H9 (cell line): Measurements from ENCODE around the gene MBL2. TPM values are rescaled to one million over a fixed set of nuclear protein-coding genes. Genes with fewer than 3 reads are reported as not detected.

Source experiments
- DNase-seq: peaks from one replicate; pipeline ENCODE4 v3.0.0-alpha.2; 2017
- H2AFZ ChIP-seq: one replicate; pipeline ENCODE4 v1.6.1; 2013; ENCODE audit warnings: mild to moderate bottlenecking, low read length, control low read depth, moderate library complexity
- H2AK5ac ChIP-seq: 2 replicates; pipeline ENCODE4 v1.6.1; 2013; ENCODE audit warnings: low read length, control low read depth, mixed read lengths; ENCODE audit not compliant: insufficient read length
- H2BK120ac ChIP-seq: one replicate; pipeline ENCODE4 v1.6.1; 2013; ENCODE audit warnings: low read depth, mild to moderate bottlenecking, low read length, control low read depth, inconsistent platforms; ENCODE audit not compliant: poor library complexity, severe bottlenecking
- H2BK12ac ChIP-seq: 2 replicates; pipeline ENCODE4 v1.6.1; 2013; ENCODE audit warnings: low read length, control low read depth, mixed read lengths, low read depth; ENCODE audit not compliant: insufficient read length
- H2BK15ac ChIP-seq: 2 replicates; pipeline ENCODE4 v1.6.1; 2013; ENCODE audit warnings: low read depth, low read length, control low read depth
- H2BK20ac ChIP-seq: one replicate; pipeline ENCODE4 v1.6.1; 2013; ENCODE audit warnings: low read depth, mild to moderate bottlenecking, low read length, control low read depth, inconsistent platforms; ENCODE audit not compliant: poor library complexity, severe bottlenecking
- H2BK5ac ChIP-seq: 2 replicates; pipeline ENCODE4 v1.6.1; 2013; ENCODE audit warnings: low read length, control low read depth, mixed read lengths; ENCODE audit not compliant: insufficient read length
- H3K14ac ChIP-seq: 2 replicates; pipeline ENCODE4 v1.6.1; 2013; ENCODE audit warnings: low read length, control low read depth; ENCODE audit not compliant: insufficient read depth
- H3K18ac ChIP-seq: 2 replicates; pipeline ENCODE4 v1.6.1; 2013; ENCODE audit warnings: low read depth, mild to moderate bottlenecking, mixed read lengths, low read length, control low read depth; ENCODE audit not compliant: insufficient read length
- H3K23ac ChIP-seq: 2 replicates; pipeline ENCODE4 v1.6.1; 2013; ENCODE audit warnings: low read length, control low read depth, mixed read lengths, low read depth; ENCODE audit not compliant: insufficient read length
- H3K23me2 ChIP-seq: 2 replicates; pipeline ENCODE4 v1.6.1; 2013; ENCODE audit warnings: low read depth, mild to moderate bottlenecking, mixed read lengths, low read length, control low read depth; ENCODE audit not compliant: insufficient read length, poor library complexity, severe bottlenecking
- H3K27ac ChIP-seq: 2 replicates; pipeline ENCODE4 v1.5.1; 2013; ENCODE audit warnings: low read length, control low read depth, mixed read lengths, low read depth; ENCODE audit not compliant: insufficient read length
- H3K27me3 ChIP-seq: 2 replicates; pipeline ENCODE4 v1.6.1; 2013; ENCODE audit warnings: low read length, control low read depth, inconsistent platforms; ENCODE audit not compliant: insufficient read depth
- H3K4ac ChIP-seq: 2 replicates; pipeline ENCODE4 v1.6.1; 2013; ENCODE audit warnings: low read depth, mild to moderate bottlenecking, control low read depth, inconsistent platforms, low read length, moderate library complexity
- H3K4me1 ChIP-seq: 2 replicates; pipeline ENCODE4 v1.6.1; 2013; ENCODE audit warnings: low read length, control low read depth, inconsistent platforms; ENCODE audit not compliant: insufficient read depth
- H3K4me2 ChIP-seq: 2 replicates; pipeline ENCODE4 v1.6.1; 2013; ENCODE audit warnings: low read length, control low read depth, mixed read lengths; ENCODE audit not compliant: insufficient read length, insufficient read depth
- H3K56ac ChIP-seq: 2 replicates; pipeline ENCODE4 v1.6.1; 2013; ENCODE audit warnings: low read depth, mild to moderate bottlenecking, mixed read lengths, low read length, control low read depth; ENCODE audit not compliant: insufficient read length
- H3K79me1 ChIP-seq: 2 replicates; pipeline ENCODE4 v1.6.1; 2013; ENCODE audit warnings: low read depth, mild to moderate bottlenecking, moderate library complexity, low read length, control low read depth, inconsistent platforms; ENCODE audit not compliant: insufficient read depth, poor library complexity, severe bottlenecking
- H3K79me2 ChIP-seq: 2 replicates; pipeline ENCODE4 v1.6.1; 2013; ENCODE audit warnings: low read length, control low read depth, inconsistent platforms; ENCODE audit not compliant: insufficient read depth
- H3K9ac ChIP-seq: 2 replicates; pipeline ENCODE4 v1.6.1; 2013; ENCODE audit warnings: low read length, control low read depth, mixed read lengths; ENCODE audit not compliant: insufficient read length; ENCODE audit errors: extremely low read depth
- H3K9me3 ChIP-seq: one replicate; pipeline ENCODE4 v1.6.1; 2013; ENCODE audit warnings: low read depth, low read length, inconsistent platforms; ENCODE audit not compliant: control insufficient read depth
- H3T11ph ChIP-seq: one replicate; pipeline ENCODE4 v1.6.1; 2013; ENCODE audit warnings: mild to moderate bottlenecking, low read length, control low read depth, inconsistent platforms
- H4K20me1 ChIP-seq: one replicate; pipeline ENCODE4 v1.6.1; 2013; ENCODE audit not compliant: control insufficient read depth, insufficient read length, insufficient read depth
- H4K5ac ChIP-seq: 2 replicates; pipeline ENCODE4 v1.6.1; 2013; ENCODE audit warnings: low read depth, mild to moderate bottlenecking, mixed read lengths, low read length, control low read depth; ENCODE audit not compliant: insufficient read length
- H4K8ac ChIP-seq: replicated peaks from 2 replicates; pipeline ENCODE4 v1.6.1; 2013; ENCODE audit warnings: low read length, control low read depth, mixed read lengths, low read depth; ENCODE audit not compliant: insufficient read length
- H4K91ac ChIP-seq: 2 replicates; pipeline ENCODE4 v1.6.1; 2013; ENCODE audit warnings: low read depth, mild to moderate bottlenecking, moderate library complexity, mixed read lengths, low read length, control low read depth; ENCODE audit not compliant: insufficient read length
- H3K27ac Mint-ChIP-seq, 3 experiments: 2 replicates in 2 of 3; 3 replicates in 1 of 3; pipeline ENCODE4 v1.8.0; 2020 to 2021; ENCODE audit warnings: mixed read lengths in 3 of 3, mild to moderate bottlenecking in 1 of 3, moderate library complexity in 1 of 3
- H3K27me3 Mint-ChIP-seq: 2 replicates; pipeline ENCODE4 v1.8.0; 2021; ENCODE audit warnings: low read depth, mild to moderate bottlenecking, moderate library complexity, mixed read lengths
- H3K36me3 Mint-ChIP-seq, 3 experiments: 2 replicates in 2 of 3; 3 replicates in 1 of 3; pipeline ENCODE4 v1.8.0; 2020 to 2021; ENCODE audit warnings: low read depth in 3 of 3, mixed read lengths in 3 of 3; ENCODE audit not compliant: insufficient read depth in 1 of 3
- H3K4me1 Mint-ChIP-seq, 2 experiments: 2 replicates each; pipeline ENCODE4 v1.8.0; 2020; ENCODE audit warnings: mixed read lengths in 2 of 2
- H3K4me3 Mint-ChIP-seq, 2 experiments: 2 replicates in 1 of 2; 3 replicates in 1 of 2; pipeline ENCODE4 v1.8.0; 2020 to 2021; ENCODE audit warnings: mild to moderate bottlenecking in 2 of 2, mixed read lengths in 2 of 2, moderate library complexity in 1 of 2
- H3K9me3 Mint-ChIP-seq, 2 experiments: 2 replicates in 1 of 2; 3 replicates in 1 of 2; pipeline ENCODE4 v1.8.0; 2020; ENCODE audit warnings: mild to moderate bottlenecking in 2 of 2, mixed read lengths in 2 of 2, moderate library complexity in 1 of 2
- WGBS: extraction: QIAGEN DNeasy Blood & Tissue Kit; methylation state at CpG from one replicate; pipeline ENCODE4 v1.1.7; 2013; ENCODE audit warnings: missing lambda C conversion rate, low lambda C conversion rate, mixed read lengths; ENCODE audit not compliant: insufficient read length; ENCODE audit errors: extremely low coverage; 5-methylcytosine and 5-hydroxymethylcytosine counted together
- total RNA-seq: library from RNA; stranded (reverse); gene quantifications from 2 replicates; pipeline ENCODE4 v1.2.1, GENCODE V29; 2021
- TF ChIP-seq, protein P1 (sequence below): fragments of 200-600 bp; sonication (generic); conservative IDR thresholded peaks from 3 replicates; pipeline ENCODE4 v1.8.0; 2021; ENCODE audit warnings: antibody characterized with exemption, mild to moderate bottlenecking

The MBL2 gene
- total RNA-seq, 1 experiment from 2014 or later, result not detected

DNA sequence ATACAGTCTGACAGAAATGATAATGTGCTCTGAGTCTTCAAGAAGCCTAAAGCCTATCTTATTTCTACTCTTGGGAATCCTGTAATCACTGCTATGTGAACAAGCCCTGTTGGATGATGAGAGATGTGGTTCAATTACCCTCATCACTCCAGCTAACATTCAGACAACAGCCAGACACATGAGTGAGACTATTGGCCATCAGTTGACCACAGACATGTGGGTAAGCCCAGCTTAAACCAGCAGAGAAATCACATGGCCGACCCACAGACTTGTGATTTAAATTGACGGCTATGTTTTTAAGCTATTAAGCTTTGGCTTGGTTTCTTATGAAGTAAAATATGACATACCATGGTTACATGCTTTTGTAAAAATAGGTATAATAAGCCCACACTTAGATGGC is 2.6 kb downstream of the MBL2 start:
- Histone ChIP-seq H3K9me3 (no peaks in the 10 kb centered on the region), H4K20me1 (no peaks in the 10 kb centered on the region), H3K27ac (no peak overlapping the region), H4K5ac (no peak overlapping the region), H2BK15ac (no peak overlapping the region), H3T11ph (no peak overlapping the region), H3K79me2 (no peaks in the 10 kb centered on the region), H3K23ac (no peak overlapping the region), H3K27me3 (no peaks in the 10 kb centered on the region), H4K8ac (no peak overlapping the region), H3K4me2 (no peak overlapping the region), H3K18ac (no peak overlapping the region), H4K91ac (no peak overlapping the region), H2BK12ac (no peak overlapping the region), H3K4ac (no peak overlapping the region), H3K9ac (no peak overlapping the region), H3K56ac (no peak overlapping the region), H2AFZ (no peak overlapping the region), H3K4me1 (no peaks in the 10 kb centered on the region), H3K79me1 (no peaks in the 10 kb centered on the region), H2AK5ac (no peak overlapping the region), H2BK5ac (no peak overlapping the region), H3K23me2 (no peaks in the 10 kb centered on the region), H2BK20ac (no peak overlapping the region), H2BK120ac (no peak overlapping the region), H3K14ac (no peak overlapping the region)
- H3K4me3 Mint-ChIP-seq, result no peak overlapping the region
- H3K9me3 Mint-ChIP-seq, result no peaks in the 10 kb centered on the region; a peak in 1 of 5 replicates
- H3K27me3 Mint-ChIP-seq, result no peaks in the 10 kb centered on the region
- TF ChIP-seq, protein P1, sequence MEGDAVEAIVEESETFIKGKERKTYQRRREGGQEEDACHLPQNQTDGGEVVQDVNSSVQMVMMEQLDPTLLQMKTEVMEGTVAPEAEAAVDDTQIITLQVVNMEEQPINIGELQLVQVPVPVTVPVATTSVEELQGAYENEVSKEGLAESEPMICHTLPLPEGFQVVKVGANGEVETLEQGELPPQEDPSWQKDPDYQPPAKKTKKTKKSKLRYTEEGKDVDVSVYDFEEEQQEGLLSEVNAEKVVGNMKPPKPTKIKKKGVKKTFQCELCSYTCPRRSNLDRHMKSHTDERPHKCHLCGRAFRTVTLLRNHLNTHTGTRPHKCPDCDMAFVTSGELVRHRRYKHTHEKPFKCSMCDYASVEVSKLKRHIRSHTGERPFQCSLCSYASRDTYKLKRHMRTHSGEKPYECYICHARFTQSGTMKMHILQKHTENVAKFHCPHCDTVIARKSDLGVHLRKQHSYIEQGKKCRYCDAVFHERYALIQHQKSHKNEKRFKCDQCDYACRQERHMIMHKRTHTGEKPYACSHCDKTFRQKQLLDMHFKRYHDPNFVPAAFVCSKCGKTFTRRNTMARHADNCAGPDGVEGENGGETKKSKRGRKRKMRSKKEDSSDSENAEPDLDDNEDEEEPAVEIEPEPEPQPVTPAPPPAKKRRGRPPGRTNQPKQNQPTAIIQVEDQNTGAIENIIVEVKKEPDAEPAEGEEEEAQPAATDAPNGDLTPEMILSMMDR, result no peak
- no peak for DNase-seq
- H3K4me1 Mint-ChIP-seq, result no peaks in the 10 kb centered on the region
- H3K36me3 Mint-ChIP-seq, result no peaks in the 10 kb centered on the region
- H3K27ac Mint-ChIP-seq, result no peak overlapping the region
- no CpG with 5 or more reads among the region's 2 CpGs for WGBS
